Caki2 (cell line): ENCODE measurements around the gene NHSL2. TPM values are rescaled to one million over a fixed set of nuclear protein-coding genes. Genes with fewer than 3 reads are reported as not detected.

Source experiments
- DNase-seq: peaks from one replicate; pipeline ENCODE4 v3.0.0-alpha.2; 2015; ENCODE audit warnings: low read depth
- in situ Hi-C: cut with HindIII; loops from 2 replicates; pipeline ENCODE4 v1.10.0; 2016; ENCODE audit warnings: low sequenced_read_pairs, low pct_unique_long_range_greater_than_20kb, mixed read lengths
- total RNA-seq: library from RNA; depleted of rRNA; stranded (reverse); fragments of >200 nt; shearing (Covaris generic); gene quantifications from 2 replicates; pipeline ENCODE4 v1.2.3, GENCODE V29; 2014; ENCODE audit warnings: low replicate concordance

Gene NHSL2
- total RNA-seq, 1 experiment from 2014 or later, result 0.07 TPM

- no peak for DNase-seq
- in situ Hi-C loops, result no loop called here
Observed at GRCh38 chrX:72080150-72080549, 169.5 kb downstream of the NHSL2 start.

DNA sequence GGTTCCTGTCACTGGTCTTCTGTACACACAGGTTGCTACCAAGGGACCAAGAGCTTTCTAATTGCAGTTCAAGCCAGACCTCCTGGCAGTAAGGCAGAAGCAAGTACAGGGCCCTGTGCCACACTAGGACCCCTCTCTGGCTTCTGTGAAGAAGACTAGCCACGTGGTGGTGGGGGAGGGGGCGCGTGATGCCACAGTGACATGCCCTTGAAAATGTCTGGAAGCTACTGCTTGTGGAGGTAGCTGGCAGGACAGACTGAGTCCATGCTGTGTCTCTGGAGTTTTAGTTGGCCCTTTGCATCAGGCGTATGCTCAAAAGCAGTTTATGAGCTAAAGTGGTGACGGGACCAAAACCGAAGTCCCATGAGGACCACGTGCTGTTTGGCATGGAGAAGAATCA, 170.2 kb downstream of the NHSL2 start:
- in situ Hi-C loops, result no loop called here
- no peak for DNase-seq

DNA sequence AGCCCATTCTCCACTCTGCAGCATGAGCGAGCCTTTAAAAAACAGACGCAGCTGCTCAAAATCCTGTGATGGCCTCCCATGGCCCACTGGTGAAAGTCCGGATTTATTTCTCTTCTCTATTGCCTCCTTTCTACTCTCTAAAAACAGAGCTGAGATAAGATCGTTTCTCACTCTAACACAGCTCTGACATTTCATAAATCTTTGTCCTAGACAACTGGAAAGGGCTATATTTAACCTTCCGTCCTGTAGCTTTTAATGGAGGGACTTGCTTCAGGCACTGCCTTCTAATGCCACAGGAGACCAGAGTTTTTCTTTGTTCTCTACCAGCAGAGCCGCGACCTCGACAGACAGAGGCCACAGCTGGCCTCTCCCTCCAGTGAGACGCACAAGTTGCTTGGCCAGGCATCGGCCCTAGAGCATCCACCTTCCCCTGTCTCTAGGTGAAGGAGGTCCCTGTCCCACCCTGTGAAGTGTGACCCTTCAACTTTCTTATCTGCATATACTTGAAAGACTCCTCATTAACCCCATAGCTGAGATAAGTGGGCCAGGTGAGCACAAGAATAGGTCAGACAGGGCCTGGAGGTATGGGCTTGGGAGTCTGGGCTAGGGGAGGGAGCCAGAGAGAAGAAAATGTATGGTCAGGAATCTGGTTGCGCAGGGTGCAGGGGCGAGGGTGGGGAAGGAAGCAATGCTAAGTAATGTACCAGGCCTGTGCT, 171.1 kb downstream of the NHSL2 start:
- no peak for DNase-seq
- in situ Hi-C loops, result no loop called here

DNA sequence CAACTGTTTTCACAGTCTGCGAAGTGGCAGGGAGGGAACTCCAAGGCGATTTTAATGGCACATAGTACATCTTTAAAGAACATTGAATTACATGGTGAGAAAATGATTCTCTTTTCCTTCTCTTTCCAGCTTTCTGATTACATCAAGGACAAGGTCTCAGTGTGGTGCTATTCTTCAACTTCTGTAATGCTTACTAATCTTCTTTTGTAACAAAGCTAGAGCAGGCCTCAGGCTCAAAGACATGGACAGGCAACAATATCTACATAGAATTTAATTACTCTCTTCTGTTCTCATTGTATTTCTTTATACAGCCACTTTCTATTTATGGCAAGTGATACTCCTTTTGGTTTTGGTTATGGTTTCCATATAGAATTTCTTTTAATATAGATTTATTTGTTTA, 172.6 kb downstream of the NHSL2 start:
- in situ Hi-C loops, result no loop called here
- no peak for DNase-seq

DNA sequence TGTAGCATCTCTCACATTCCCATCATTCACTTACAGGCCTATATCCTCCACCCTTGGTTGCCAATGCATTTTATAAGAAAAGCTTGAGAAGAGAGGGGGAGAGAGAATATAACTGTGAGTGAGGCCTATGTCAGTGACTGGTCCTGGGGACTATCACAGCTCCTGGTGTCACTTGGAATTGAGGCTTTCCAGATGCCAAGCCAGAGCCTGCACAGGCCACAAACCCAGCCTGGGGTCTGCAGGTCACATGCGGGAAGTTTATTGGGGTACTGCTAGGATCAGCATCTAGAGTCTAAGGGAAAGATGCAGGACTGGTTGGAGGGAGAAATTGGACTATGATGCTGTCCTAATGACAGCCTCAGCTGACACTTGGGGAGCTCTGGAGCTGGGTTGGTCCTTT, 173.5 kb downstream of the NHSL2 start:
- in situ Hi-C loops, result no loop called here
- no peak for DNase-seq

GRCh38 chrX:72086995-72087394, 176.3 kb downstream of the NHSL2 start:
- in situ Hi-C loops, result no loop called here
- no peak for DNase-seq

GRCh38 chrX:72088761-72089160, 178.1 kb downstream of the NHSL2 start:
- no peak for DNase-seq
- in situ Hi-C loops, result no loop called here

DNA sequence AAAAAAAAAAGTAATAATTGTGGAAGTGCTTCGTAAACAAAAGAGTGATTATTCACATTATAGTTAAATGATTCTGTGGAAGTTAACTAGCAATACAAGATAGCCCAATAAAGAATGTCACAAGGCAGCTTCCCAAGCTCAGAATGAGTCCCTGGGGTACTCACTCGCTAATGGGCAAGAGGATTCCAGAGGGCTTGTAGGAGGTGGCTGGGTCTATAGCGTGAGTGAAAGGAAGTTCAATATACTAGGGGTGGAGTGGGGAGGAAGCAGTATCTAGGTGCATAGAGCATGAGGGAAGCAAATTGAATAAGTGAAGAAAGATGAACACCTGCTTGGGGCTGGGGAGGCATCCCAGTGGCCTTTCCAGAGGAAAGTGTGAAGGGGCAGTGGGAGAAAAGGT, 178.6 kb downstream of the NHSL2 start:
- in situ Hi-C loops, result no loop called here

DNA sequence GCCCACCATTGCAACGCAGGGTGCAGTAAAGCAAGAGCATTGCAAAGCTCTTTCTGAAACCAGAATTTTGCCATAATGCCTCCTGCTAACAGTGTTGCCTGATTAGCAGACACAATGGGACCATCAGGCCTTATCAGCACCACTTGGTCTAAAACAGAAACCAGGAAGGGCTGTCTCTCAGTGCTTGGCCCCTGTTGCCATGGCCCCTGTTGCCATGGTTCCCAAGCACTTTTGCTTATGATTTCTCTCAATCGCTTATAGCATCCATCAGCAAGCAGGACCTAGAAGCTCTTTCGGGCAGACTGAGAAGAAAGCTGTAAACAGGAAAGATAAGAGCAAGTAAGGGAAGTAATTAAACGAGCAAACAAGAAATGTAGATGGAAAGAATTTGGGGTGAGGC, 184.2 kb downstream of the NHSL2 start:
- DNase-seq, result no peak
- in situ Hi-C loops, result no loop called here

More for the DNA sequence above, 178.6 kb downstream of the NHSL2 start:
- no peak for DNase-seq

- in situ Hi-C loops, result no loop called here
- no peak for DNase-seq
Observed at GRCh38 chrX:72095370-72095769, 184.7 kb downstream of the NHSL2 start.

- in situ Hi-C loops, result no loop called here
- no peak for DNase-seq
Observed at GRCh38 chrX:72097098-72097497, 186.5 kb downstream of the NHSL2 start.

DNA sequence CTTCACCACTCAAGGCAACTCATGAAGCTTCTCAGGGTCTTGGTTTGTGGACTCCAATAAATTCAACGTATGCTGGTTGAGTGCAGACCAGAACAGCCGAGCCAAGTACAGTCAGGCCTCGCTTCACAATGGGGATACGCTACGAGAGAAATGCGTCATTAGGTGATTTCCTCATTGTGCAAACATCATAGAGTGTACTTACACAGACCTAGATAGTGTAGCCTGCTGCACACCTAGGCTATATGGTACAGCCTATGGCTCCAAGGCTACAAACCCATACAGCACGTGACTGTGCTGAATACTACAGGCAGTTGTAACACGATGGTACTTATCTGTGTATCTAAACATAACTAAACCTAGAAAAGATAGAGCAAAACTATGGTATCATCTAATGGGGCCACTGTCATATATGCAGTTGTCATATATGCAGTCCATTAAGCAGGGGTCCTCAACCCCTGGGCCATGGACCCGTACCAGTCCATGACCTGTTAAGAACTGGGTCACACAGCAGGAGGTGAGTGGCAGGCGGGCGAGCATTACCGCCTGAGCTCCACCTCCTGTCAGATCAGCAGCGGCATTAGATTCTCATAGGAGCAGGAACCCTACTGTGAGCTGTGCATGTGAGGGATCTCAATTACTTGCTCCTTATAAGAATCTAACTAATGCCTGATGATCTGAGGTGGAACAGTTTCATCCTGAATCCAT, 189.6 kb downstream of the NHSL2 start:
- DNase-seq, result no peak
- in situ Hi-C loops, result no loop called here

GRCh38 chrX:72100824-72101351, 190.2 kb downstream of the NHSL2 start:
- DNase-seq, result no peak
- in situ Hi-C loops, result no loop called here

GRCh38 chrX:72101597-72102037, 191.0 kb downstream of the NHSL2 start:
- in situ Hi-C loops, result no loop called here
- no peak for DNase-seq

DNA sequence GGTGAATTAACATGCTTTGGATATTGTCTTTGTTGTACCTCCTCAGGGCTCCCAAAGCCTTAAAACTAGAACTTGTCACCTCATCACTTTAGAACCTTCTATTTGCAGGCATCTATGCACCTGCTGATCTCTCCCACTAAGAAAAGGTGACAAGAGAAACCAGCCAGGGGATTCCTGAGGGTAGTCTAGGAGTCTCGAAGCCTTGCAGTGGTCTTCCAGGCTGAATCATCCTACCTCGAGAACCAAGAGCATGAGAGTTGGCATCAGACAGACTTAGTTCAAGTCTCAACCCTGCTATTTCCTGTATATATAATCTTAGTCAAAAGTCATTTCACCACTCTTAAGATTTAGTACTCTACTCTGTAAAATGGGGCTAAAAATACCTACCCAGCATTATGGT, 191.5 kb downstream of the NHSL2 start:
- no peak for DNase-seq
- in situ Hi-C loops, result no loop called here

DNA sequence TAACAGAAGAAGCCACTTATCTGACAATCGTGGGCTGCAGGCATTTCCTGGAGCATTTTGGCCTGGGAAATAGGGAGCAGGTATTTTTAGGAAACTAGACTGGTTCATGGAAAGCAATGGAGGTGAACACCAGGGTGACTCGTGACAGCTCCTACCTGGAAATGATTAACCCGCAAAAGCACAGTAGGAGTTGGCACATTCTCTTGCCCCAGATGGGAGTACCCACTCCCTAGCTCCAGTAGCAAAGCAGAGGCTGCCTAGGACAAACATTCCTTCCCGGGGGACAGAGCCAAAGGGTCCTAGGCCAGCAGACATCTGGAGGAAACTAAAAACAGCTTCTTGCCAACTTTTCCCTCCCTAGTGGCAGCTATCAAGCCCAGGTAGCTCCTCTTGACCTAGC, 192.1 kb downstream of the NHSL2 start:
- in situ Hi-C loops, result no loop called here
- peak; percentile 12 for DNase-seq

GRCh38 chrX:72105436-72105835, 194.8 kb downstream of the NHSL2 start:
- in situ Hi-C loops, result no loop called here

GRCh38 chrX:72107320-72107719, 196.7 kb downstream of the NHSL2 start:
- in situ Hi-C loops, result no loop called here
- DNase-seq, result no peak

More at GRCh38 chrX:72105436-72105835, 194.8 kb downstream of the NHSL2 start:
- DNase-seq, result no peak

DNA sequence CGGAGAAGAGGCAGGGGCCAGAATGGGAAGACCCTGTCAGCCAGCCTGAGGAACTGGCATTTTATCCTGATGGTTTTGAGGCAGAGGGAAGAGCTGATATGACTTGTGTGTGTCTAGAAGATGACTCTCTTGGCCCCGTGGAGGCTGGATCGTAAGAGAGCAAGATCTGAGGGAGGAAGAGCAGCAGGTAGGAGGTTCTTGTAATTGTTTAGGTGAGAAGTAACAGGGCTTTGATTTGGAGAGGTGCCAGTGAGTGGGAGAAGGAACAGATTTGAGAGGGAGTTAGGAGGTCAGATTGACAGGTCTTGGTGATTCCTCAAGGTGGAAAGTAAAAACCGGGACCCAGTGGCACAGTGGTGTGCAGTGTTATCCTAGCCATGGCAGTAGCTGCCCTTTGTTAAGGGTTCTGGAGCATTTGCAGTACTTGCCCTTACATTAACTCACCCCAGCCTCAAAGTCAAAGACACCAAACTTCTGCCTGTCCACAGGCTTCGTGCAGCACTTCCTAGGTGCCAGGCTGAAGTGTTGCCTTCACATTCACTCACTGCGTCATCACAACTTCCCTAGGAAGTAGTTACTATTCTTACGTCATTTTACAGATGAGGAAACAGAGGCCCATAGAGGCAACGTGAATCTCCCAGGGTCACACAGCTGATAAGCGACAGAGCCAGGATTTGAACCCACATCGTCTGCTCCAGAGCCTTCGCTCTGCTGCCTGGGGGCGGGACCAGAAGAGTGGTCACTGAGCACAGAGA, 197.4 kb downstream of the NHSL2 start:
- no peak for DNase-seq
- in situ Hi-C loops, result no loop called here
